Stimulated activated naive CD8-positive, alpha-beta T cell treated with anti-CD3 and anti-CD28 coated beads, Interleukin-15, amount 100 ng/mL, for 72 hours (primary cell): ENCODE results near the gene SLC39A10.

ENCODE experiments used
- ATAC-seq: fragments of 150-1000 bp; cut with Tn5 transposase; 2 replicates; pipeline ENCODE4 v1.10.0; 2021; ENCODE audit warnings: mild to moderate bottlenecking, moderate library complexity
- DNase-seq, 2 donors: peaks; one replicate each; pipeline ENCODE4 v3.0.0; 2021 to 2022
- H3K27ac Mint-ChIP-seq, 2 donors: one replicate each; pipeline ENCODE4 v1.8.0; 2022; ENCODE audit warnings: mild to moderate bottlenecking in 2 of 2, mixed read lengths in 2 of 2, moderate library complexity in 2 of 2
- H3K27me3 Mint-ChIP-seq: one replicate; pipeline ENCODE4 v1.8.0; 2022; ENCODE audit warnings: mixed read lengths
- H3K4me1 Mint-ChIP-seq: one replicate; pipeline ENCODE4 v1.8.0; 2022; ENCODE audit warnings: mild to moderate bottlenecking, mixed read lengths
- H3K4me3 Mint-ChIP-seq, 2 donors: one replicate each; pipeline ENCODE4 v1.8.0; 2022; ENCODE audit warnings: mild to moderate bottlenecking in 2 of 2, mixed read lengths in 2 of 2, moderate library complexity in 1 of 2
- H3K9me3 Mint-ChIP-seq, 2 donors: one replicate each; pipeline ENCODE4 v1.8.0; 2022; ENCODE audit warnings: mixed read lengths in 2 of 2

The SLC39A10 gene

DNA sequence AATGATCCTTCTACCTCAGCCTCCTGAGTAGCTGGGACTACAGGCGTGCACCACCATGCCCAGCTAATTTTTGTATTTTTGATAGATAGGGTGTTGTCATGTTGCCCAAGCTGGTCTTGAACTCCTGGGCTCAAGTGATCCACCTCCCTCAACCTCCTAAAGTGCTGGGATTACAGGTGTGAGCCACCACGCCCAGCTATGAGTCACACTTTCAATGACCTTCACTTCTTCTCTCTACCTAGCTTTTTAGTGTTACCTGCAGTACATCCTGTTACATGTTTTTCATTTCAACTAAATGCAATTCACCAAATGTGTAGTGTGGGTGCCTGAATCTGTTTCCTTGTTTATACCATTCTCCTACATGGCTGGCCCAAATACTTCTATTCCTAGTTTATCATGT lies 64.0 kb downstream of the SLC39A10 start:
- peaks cover 8% of the 10 kb centered on the region for H3K4me1 Mint-ChIP-seq
- no peak for ATAC-seq
- no peak overlapping the region for H3K27ac Mint-ChIP-seq
- H3K4me3 Mint-ChIP-seq, result no peak overlapping the region
- DNase-seq, result no peak
- no peaks in the 10 kb centered on the region for H3K9me3 Mint-ChIP-seq
- no peaks in the 10 kb centered on the region for H3K27me3 Mint-ChIP-seq

DNA sequence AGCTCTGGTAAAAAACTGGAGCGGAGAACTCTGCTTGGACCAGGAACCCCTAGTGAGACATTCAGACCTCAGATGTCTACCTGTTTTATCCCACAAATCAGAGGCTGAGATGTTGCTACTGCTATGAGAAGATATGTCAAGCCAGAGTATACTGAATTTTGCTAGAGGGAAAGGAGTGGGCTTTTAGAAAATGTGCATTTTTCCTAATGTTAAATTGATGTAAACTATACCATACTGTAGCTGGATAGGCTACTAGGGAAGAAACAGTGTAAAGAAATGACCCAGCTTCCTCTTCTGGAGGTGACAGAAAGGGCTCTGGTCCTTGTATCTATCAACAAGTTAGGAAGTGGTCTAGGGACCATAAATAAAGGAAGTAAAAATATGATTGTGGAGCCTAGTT lies 65.0 kb downstream of the SLC39A10 start:
- no peak for ATAC-seq
- H3K27me3 Mint-ChIP-seq, result no peaks in the 10 kb centered on the region
- DNase-seq, result no peak
- no peak overlapping the region for H3K4me3 Mint-ChIP-seq
- H3K27ac Mint-ChIP-seq, result no peak overlapping the region
- no peaks in the 10 kb centered on the region for H3K9me3 Mint-ChIP-seq
- H3K4me1 Mint-ChIP-seq, result peaks cover 8% of the 10 kb centered on the region

DNA sequence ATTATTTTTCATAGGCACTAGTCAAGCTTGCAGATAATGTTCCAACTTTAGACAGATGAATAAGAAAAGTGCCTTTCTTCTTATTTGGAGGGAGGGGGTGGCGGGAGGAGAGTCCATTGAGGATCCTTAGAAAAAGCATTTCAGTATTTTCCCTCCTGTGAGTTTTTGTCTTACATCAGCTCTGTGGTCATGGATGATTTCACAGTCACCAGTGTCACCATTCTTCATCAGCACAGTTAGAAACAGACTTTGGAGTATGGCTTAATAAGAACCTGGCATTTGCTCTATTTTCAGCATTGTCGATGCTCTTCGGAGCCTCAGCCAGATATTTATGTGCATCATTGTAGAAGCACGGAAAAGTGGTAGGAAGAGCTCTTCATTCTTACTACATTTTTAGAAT lies 70.1 kb downstream of the SLC39A10 start:
- Mint-ChIP-seq H3K9me3 (peaks cover 0 to 5% of the 10 kb centered on the region in 2 donors), H3K4me1 (no peaks in the 10 kb centered on the region), H3K27ac (no peak overlapping the region), H3K4me3 (no peak overlapping the region), H3K27me3 (no peaks in the 10 kb centered on the region)
- DNase-seq, result no peak
- ATAC-seq, result no peak

DNA sequence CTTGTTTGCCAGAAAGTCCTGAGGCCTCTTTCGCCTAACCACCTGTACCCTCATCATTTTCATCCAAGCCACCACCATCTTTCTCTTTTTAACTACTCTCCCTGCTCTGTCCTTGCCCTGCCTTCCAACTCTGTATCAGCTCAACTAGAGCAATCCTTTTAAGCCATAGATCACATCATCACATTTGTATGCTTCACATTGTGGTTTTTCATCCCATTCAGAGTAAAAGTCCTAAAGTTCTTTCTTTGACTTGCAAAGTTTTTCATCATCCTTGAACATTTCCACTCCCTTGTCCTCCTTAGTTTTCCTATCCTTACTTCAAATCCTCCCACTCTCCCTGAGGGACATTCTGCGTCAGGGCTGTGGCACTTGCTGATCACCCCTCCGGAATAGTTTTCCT lies 73.9 kb downstream of the SLC39A10 start:
- Mint-ChIP-seq H3K27ac (no peak overlapping the region), H3K27me3 (no peaks in the 10 kb centered on the region), H3K4me1 (no peaks in the 10 kb centered on the region), H3K4me3 (no peak overlapping the region), H3K9me3 (peaks cover 0 to 5% of the 10 kb centered on the region in 2 donors)
- ATAC-seq, result no peak
- DNase-seq, result no peak

DNA sequence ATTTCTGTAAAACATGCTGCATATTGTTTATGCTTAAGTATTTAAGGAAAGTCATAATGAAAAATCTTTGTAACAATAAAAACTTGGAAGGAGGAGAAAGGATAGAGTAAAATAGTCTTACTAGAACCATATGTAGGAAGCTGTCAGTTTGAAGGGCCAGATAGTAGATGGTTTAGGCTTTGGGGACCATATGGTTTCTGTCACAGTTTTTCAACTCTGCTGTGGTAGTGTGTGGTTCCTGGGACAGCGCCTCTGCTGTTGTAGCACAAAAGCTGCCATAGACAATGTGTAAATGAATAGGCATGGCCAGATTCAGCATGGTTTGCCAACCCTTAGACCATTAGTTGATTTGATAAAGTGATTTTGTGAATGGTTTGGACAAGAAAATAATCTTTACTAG lies 75.5 kb downstream of the SLC39A10 start:
- no peaks in the 10 kb centered on the region for H3K4me1 Mint-ChIP-seq
- no peaks in the 10 kb centered on the region for H3K27me3 Mint-ChIP-seq
- ATAC-seq (no peak), DNase-seq (no peak)
- peaks cover 0 to 5% of the 10 kb centered on the region in 2 donors for H3K9me3 Mint-ChIP-seq
- H3K27ac Mint-ChIP-seq, result no peak overlapping the region
- H3K4me3 Mint-ChIP-seq, result no peak overlapping the region

DNA sequence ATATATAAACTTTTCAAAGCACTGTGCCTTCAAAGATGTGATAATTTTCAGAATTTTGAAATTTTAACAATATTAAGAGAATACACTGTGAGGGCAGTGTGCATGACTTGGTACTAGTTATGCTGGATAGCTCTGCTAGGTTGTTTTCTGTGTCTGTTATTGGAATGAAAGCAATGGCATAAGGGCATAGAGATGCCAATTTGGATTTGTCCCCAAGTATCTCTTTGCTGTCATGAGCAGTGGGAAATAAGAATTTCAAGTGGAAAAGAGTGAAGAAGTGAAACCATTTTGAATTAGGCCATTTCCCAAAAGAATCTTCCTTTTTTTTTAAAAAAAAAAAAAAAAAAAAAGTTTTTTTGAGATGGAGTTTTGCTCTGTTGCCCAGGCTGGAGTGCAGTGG lies 76.8 kb downstream of the SLC39A10 start:
- H3K27me3 Mint-ChIP-seq, result no peaks in the 10 kb centered on the region
- H3K27ac Mint-ChIP-seq, result peak overlapping the region in 1 of 2 donors; percentile 7
- DNase-seq (no peak), ATAC-seq (no peak)
- no peaks in the 10 kb centered on the region for H3K4me1 Mint-ChIP-seq
- peaks cover 0 to 5% of the 10 kb centered on the region in 2 donors for H3K9me3 Mint-ChIP-seq
- H3K4me3 Mint-ChIP-seq, result no peak overlapping the region

DNA sequence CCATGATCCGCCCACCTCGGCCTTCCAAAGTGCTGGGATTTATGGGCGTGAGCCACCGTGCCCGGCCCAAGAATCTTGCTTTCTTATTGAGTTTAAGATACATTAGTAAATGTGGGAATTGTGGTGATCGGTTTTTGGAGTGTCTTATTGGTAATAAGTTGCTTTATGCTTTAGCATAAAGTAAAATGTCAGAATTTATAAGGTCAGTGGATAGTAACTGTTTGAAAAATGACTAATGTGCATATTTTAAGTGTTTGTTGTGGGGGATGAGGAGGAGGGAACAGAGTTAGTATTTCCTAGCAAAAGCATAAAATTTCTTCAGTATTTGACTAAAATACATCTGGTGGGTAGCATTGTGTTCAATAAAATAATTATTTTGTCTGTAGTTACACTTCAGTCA lies 77.4 kb downstream of the SLC39A10 start:
- Mint-ChIP-seq H3K27ac (no peak overlapping the region), H3K9me3 (peaks cover 0 to 5% of the 10 kb centered on the region in 2 donors)

DNA sequence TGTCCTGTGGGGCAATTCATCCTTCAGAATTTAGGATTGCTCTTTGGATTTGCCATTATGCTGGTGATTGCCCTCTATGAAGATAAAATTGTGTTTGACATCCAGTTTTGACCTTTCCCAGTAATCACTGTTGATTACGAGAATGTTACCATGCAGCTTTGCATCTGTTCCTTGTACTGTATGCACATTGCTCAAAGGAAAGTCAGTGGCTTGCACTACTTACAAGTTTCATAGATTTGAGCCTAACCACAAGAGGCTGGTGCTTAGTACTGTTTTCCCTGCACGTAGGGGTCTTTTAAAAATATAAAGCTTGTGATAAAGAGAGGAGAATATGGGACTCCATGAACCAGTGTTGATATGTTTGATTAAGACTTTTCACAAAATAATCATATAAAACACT lies 77.9 kb downstream of the SLC39A10 start:
- H3K4me1 Mint-ChIP-seq, result no peaks in the 10 kb centered on the region

More for the DNA sequence above, 77.4 kb downstream of the SLC39A10 start:
- H3K4me1 Mint-ChIP-seq, result no peaks in the 10 kb centered on the region
- no peaks in the 10 kb centered on the region for H3K27me3 Mint-ChIP-seq
- DNase-seq (no peak), ATAC-seq (no peak)
- no peak overlapping the region for H3K4me3 Mint-ChIP-seq

DNA sequence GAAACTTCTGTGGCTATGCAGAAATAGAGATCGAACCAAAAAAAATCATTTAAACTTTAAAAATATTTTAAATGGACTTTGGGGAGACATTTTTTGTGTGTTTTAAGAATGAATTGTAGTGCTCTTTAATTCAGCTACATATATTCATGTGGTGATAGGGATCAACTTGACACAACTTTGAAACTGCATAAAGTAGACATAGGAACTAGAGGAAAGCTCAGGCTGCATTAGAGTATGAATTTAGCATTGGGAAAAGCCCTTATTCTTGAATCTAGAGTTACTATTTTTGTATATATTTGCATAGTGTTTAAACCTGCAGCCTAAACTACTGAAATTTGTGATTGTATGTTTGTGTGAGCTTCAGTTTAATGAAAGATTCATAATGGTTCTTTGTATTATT lies 78.3 kb downstream of the SLC39A10 start:
- Mint-ChIP-seq H3K27me3 (no peaks in the 10 kb centered on the region), H3K27ac (no peak overlapping the region), H3K9me3 (peaks cover 0 to 5% of the 10 kb centered on the region in 2 donors), H3K4me1 (no peaks in the 10 kb centered on the region), H3K4me3 (no peak overlapping the region)
- no peak for DNase-seq
- no peak for ATAC-seq

More for the DNA sequence above, 77.9 kb downstream of the SLC39A10 start:
- ATAC-seq (no peak), DNase-seq (no peak)
- Mint-ChIP-seq H3K27ac (no peak overlapping the region), H3K27me3 (no peaks in the 10 kb centered on the region), H3K4me3 (no peak overlapping the region), H3K9me3 (peaks cover 0 to 5% of the 10 kb centered on the region in 2 donors)

DNA sequence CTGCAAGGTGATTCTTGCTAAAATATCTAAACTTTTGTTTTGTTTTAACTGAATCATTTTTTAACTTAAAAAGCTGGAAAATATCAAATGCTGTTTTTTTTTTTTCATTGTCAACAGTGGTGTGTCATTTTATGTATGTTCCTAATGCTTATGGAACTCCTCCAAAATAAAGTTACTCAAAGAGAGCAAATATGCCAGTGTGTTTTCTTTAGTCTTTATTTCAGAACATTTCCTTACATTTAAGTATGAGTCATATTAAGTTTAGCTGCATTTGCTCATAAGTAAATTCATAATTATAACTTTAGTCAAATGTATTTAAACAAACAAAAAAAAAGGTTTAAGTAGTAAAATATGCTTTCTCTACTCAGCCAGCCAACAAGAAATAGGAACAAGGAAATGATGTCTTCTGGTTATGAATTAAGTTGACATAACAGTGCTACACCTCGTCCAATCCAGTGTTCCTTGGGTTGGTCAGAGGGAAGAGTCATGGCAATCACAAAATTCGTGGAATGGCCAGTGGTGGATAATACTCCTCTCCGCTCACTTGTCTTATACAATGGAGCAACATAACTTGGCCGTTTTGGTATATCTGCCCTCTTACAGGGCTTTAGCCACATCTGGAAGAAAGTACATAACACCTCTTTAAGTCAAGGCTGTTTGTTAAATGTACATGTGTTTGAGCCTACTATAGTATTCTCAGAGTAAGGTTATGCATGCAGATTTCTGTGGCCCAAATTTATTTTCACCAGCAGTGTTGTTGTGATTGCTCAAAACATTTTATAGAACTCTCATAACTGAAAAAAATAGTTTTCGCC lies 80.7 kb downstream of the SLC39A10 start:
- H3K4me3 Mint-ChIP-seq, result no peak overlapping the region
- DNase-seq (no peak), ATAC-seq (no peak)
- H3K27ac Mint-ChIP-seq, result no peak overlapping the region
- no peaks in the 10 kb centered on the region for H3K27me3 Mint-ChIP-seq
- H3K4me1 Mint-ChIP-seq, result no peaks in the 10 kb centered on the region
- peaks cover 0 to 4% of the 10 kb centered on the region in 2 donors for H3K9me3 Mint-ChIP-seq

DNA sequence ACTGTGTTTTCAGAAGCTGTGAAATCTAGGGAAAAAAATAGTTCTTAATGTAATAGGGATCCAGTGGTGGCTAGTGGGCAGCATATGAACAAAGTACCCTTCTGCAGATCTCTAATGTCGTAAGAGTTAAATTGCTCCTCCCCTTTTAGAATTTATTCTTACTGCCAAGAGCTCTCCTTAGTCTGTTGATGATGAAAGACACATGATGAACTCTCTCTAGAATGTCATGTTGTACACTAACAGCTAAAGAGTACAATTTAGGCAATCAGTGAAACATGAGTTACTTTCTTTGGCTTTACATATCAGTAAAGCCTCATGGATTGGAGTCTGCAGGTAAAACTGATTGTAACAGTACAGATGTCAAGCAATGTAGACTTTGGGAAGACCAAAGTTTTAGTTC lies 84.2 kb downstream of the SLC39A10 start:
- H3K4me1 Mint-ChIP-seq, result no peaks in the 10 kb centered on the region
- no peak for ATAC-seq
- H3K4me3 Mint-ChIP-seq, result no peak overlapping the region
- no peaks in the 10 kb centered on the region for H3K27me3 Mint-ChIP-seq
- H3K9me3 Mint-ChIP-seq, result peaks cover 4 to 14% of the 10 kb centered on the region in 2 donors
- no peak overlapping the region for H3K27ac Mint-ChIP-seq
- no peak for DNase-seq

DNA sequence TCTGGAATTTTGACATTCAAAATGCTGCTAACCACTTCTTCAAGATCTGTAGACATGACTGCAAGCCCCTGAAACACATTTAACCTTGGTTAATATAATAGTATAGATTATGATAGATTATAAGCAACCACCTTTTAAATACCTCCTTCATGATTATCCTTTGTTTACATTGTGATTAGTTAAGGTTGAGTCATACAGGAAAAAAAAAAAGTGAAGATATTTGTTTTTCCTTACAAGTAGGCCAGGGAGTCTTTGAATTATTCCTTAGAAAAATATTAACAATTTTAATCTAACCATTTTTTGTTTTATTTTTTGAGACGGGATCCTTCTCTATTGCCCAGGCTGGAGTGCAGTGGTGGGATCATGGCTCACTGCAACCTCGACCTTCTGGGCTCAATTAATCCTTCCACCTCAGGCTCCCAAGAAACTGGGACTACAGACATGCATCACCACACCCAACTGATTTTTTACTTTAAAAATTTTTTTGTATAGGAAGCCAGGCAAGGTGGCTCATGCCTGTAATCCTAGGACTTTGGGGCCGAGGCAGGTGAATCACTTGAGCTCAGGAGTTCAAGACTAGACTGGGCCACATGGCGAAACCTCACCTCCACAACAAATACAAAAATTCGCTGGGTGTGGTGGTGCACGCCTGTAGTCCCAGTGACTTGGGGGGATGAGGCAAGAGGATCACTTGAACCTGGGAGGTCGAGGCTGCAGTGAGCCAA lies 99.4 kb downstream of the SLC39A10 start:
- H3K4me3 Mint-ChIP-seq, result no peak overlapping the region
- no peak for DNase-seq
- H3K27me3 Mint-ChIP-seq, result no peaks in the 10 kb centered on the region
- ATAC-seq, result no peak
- H3K9me3 Mint-ChIP-seq, result peaks cover 5 to 21% of the 10 kb centered on the region in 2 donors
- no peak overlapping the region for H3K27ac Mint-ChIP-seq
- no peaks in the 10 kb centered on the region for H3K4me1 Mint-ChIP-seq

DNA sequence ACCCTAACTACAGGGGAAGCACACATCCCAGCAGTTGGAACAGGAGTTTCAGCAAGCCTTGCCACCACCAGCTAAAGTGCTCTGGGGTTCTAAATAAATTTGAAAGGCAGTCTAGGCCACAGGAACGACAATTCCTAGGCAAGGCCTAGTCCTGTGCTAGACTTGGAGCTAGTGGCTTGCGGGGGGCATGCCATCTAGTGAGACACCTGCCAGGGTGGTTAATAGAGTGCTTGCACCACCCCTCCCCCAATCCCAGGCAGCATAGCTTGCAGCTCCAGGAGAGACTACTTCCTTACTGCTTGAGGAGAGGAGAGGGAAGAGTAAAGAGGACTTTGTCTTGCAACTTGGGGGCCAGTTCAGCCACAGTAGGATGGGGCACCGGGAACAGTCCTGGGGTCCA lies 101.8 kb downstream of the SLC39A10 start:
- Mint-ChIP-seq H3K9me3 (peaks cover 21 to 40% of the 10 kb centered on the region in 2 donors), H3K27me3 (no peaks in the 10 kb centered on the region), H3K4me3 (no peak overlapping the region), H3K4me1 (no peaks in the 10 kb centered on the region), H3K27ac (no peak overlapping the region)
- ATAC-seq, result no peak
- no peak for DNase-seq

DNA sequence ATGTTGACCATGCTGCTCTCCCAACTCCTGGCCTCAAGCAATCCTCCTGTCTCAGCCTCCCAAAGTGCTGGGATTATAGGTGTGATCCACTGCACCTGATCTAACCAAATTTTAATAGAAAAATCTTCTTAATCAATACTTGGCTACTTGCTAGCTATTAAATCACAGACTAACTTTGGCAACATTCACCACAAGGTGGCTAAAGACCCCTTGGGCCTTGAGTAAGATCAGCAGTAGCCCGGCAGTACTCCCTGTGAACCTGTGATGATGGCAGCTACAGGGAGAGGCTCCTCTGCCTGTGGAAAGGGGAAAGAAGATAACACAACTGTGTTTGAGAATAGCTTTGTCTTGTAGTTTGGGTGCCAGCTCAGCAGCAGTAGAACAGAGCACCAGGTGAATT lies 102.9 kb downstream of the SLC39A10 start:
- Mint-ChIP-seq H3K27me3 (no peaks in the 10 kb centered on the region), H3K27ac (peak overlapping the region in 1 of 2 donors; percentile 34), H3K4me3 (no peak overlapping the region), H3K4me1 (no peaks in the 10 kb centered on the region), H3K9me3 (peaks cover 24 to 46% of the 10 kb centered on the region in 2 donors)
- DNase-seq (no peak), ATAC-seq (no peak)

DNA sequence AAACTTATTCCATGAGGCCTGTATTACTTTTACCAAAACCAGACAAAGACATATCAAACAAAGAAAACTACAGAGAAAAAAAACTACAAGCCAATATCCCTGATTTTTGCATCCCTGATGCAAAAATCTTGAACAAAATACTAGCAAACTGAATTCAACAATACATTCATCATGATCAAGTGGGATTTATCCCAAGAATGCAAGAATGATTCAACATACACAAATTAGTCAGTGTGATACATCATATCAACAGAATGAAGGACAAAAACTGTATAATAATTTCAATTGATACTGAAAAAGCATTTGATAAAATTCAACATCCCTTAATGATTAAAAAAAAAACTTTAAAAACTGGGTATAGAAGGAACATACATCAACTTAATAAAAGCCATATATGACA lies 106.8 kb downstream of the SLC39A10 start:
- Mint-ChIP-seq H3K27me3 (no peaks in the 10 kb centered on the region), H3K4me1 (no peaks in the 10 kb centered on the region), H3K27ac (no peak overlapping the region), H3K9me3 (peaks cover 35 to 61% of the 10 kb centered on the region in 2 donors), H3K4me3 (no peak overlapping the region)
- ATAC-seq, result no peak
- DNase-seq, result no peak

DNA sequence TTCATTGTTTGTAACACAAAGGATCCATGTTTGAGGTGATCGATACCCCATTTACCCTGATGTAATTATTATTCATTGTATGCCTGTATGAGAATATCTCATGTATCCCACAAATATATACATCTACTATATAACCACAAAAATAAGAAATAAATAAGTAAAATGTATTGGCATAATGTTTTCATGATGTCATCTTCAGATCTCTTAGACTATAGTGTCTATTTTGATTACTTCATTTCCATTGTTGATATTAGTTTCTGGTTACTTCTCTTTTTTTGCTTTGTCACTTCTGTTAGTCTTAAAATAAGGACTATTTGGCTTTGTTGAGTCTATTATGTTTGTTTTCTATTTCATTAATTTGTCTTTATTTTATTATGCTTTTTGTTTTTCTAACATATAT lies 109.7 kb downstream of the SLC39A10 start:
- Mint-ChIP-seq H3K27me3 (no peaks in the 10 kb centered on the region), H3K27ac (no peak overlapping the region), H3K4me1 (no peaks in the 10 kb centered on the region), H3K9me3 (peaks cover 30 to 42% of the 10 kb centered on the region in 2 donors), H3K4me3 (no peak overlapping the region)
- ATAC-seq (no peak), DNase-seq (no peak)
